HG03342 (cell line): ENCODE results near the gene PIAS2.
"Not testable (repeated sequence)": the region's sequence is repeated elsewhere in the genome, so short reads cannot be mapped to it uniquely, and the experiment has no call there.

Source experiments
- ATAC-seq: cut with Tn5 transposase; IDR thresholded peaks from one replicate; pipeline ENCODE4 v1.9.1; 2021; ENCODE audit warnings: mild to moderate bottlenecking, moderate library complexity; ENCODE audit not compliant: unreplicated experiment

The PIAS2 gene

GRCh38 chr18:46917108-46917802, at the start of gene PIAS2, which contains the start of gene KATNAL2:
TSS of gene PIAS2 (minus strand) at chr18:46917507. CDS start at chr18:46917345, 162 bp downstream.
TSS of gene KATNAL2 (plus strand) at chr18:46917602. CDS start at chr18:46946873, 29,271 bp downstream.
- peak; percentile 82 for ATAC-seq

GRCh38 chr18:46966266-46966665, 49.0 kb upstream of the PIAS2 start:
- ATAC-seq, result not testable (repeated sequence)

GRCh38 chr18:46964579-46965293, 47.4 kb upstream of the PIAS2 start:
- ATAC-seq, result not testable (repeated sequence)

GRCh38 chr18:46963656-46964578, 46.6 kb upstream of the PIAS2 start:
- ATAC-seq, result not testable (repeated sequence)

- no peak for ATAC-seq
These were observed 40.9 kb upstream of the PIAS2 start for GRCh38 chr18:46958209-46958608.

GRCh38 chr18:46953195-46953594, 35.9 kb upstream of the PIAS2 start:
- no peak for ATAC-seq

GRCh38 chr18:46950064-46950656, 32.9 kb upstream of the PIAS2 start:
- no peak for ATAC-seq

GRCh38 chr18:46946656-46947282, 29.5 kb upstream of the PIAS2 start:
- ATAC-seq, result peak; percentile 98

GRCh38 chr18:46942646-46943045, 25.3 kb upstream of the PIAS2 start:
- ATAC-seq, result no peak

- no peak for ATAC-seq
These were observed 22.8 kb upstream of the PIAS2 start for GRCh38 chr18:46939998-46940571.

- ATAC-seq, result no peak
These were observed 22.1 kb upstream of the PIAS2 start for GRCh38 chr18:46939337-46939963.

- no peak for ATAC-seq
These were observed 3.3 kb upstream of the PIAS2 start for GRCh38 chr18:46920653-46921052.

- no peak for ATAC-seq
These were observed 2.8 kb upstream of the PIAS2 start for GRCh38 chr18:46920067-46920466.

- peak; percentile 16 for ATAC-seq
These were observed 695 bp upstream of the PIAS2 start for GRCh38 chr18:46917803-46918600.

- no peak for ATAC-seq
These were observed 678 bp downstream of the PIAS2 start for GRCh38 chr18:46916551-46917107.

- ATAC-seq, result no peak
These were observed 1.3 kb downstream of the PIAS2 start for GRCh38 chr18:46915800-46916550.

GRCh38 chr18:46910856-46911255, 6.5 kb downstream of the PIAS2 start:
- no peak for ATAC-seq

GRCh38 chr18:46909497-46909896, 7.8 kb downstream of the PIAS2 start:
- no peak for ATAC-seq
